ENCODE data around the gene TTC7B.

DNA sequence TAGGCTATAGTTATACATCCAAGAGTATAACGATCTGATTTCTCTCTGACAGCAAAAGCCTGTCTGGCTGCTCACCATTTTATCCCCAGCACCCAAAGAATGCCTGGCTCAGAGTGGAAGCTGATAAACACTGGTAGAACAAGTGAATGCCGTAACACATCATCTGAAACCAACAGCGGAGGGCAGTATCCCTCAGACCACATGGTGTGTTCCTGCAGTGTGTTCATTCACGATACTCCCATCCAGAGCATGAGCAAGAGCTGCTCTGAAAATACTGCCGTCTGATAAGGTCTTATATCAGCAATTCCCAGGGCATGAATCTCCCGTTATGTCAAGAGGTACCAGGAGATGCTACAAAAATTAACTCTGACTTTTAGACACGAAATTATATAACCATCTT lies 95.9 kb downstream of the TTC7B start:
- TF ChIP-seq EZH2 (IDR thresholded peaks at IDR 0.05; ENCODE audit: borderline replicate concordance, low read depth, low read length, severe bottlenecking), result no peak
- TF ChIP-seq, protein P1, sequence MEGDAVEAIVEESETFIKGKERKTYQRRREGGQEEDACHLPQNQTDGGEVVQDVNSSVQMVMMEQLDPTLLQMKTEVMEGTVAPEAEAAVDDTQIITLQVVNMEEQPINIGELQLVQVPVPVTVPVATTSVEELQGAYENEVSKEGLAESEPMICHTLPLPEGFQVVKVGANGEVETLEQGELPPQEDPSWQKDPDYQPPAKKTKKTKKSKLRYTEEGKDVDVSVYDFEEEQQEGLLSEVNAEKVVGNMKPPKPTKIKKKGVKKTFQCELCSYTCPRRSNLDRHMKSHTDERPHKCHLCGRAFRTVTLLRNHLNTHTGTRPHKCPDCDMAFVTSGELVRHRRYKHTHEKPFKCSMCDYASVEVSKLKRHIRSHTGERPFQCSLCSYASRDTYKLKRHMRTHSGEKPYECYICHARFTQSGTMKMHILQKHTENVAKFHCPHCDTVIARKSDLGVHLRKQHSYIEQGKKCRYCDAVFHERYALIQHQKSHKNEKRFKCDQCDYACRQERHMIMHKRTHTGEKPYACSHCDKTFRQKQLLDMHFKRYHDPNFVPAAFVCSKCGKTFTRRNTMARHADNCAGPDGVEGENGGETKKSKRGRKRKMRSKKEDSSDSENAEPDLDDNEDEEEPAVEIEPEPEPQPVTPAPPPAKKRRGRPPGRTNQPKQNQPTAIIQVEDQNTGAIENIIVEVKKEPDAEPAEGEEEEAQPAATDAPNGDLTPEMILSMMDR (IDR thresholded peaks at IDR 0.05; ENCODE audit: borderline replicate concordance, extremely low read depth, low read length, poor library complexity, severe bottlenecking), result no peak
